Measurements from ENCODE around the gene SLITRK1.

Gene SLITRK1

DNA sequence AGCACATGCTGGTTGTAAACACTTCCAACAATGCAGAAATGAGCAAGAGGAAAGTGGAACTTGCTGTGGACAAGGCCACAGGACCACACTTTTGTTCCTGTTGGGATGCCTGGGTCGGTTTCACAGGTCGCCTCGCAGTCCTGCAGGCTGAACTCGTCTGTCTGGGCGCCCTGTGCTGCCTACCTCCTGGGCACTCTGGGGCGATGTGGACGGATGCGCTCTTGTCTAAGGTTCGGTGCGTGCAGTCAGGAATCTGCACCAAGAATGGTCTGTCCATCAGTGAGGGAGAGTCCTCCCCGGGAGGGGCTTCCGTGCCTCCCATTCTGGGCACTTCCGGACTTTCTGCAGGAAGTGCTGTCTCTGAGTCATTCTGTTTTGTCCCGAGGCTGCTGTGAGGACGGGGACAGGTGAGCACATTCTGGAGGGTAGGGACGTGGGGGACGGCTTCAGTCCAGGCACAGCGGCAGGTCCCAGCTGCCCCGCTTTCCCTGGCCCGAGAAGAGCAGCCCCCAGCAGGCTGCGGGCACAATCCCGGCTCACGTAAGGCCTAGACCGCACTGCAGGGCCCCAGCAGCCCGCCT, 24.1 kb upstream of the SLITRK1 start:
- Histone ChIP-seq H3K4me3 (ENCODE audit: low read depth, low read length) (no peak overlapping the region), H3K27ac (no peak overlapping the region), H3K36me3 (replicated peaks) (no peaks in the 10 kb centered on the region), H3K27me3 (replicated peaks) (no peaks in the 10 kb centered on the region)
- in situ Hi-C loops (cut with HindIII; ENCODE audit: low pct_ligation_motif_present, low sequenced_read_pairs), result no loop called here
- no peak for DNase-seq
- no peak for TF ChIP-seq CTCF (IDR thresholded peaks at IDR 0.05; ENCODE audit: low read depth, low read length, missing control alignments)

DNA sequence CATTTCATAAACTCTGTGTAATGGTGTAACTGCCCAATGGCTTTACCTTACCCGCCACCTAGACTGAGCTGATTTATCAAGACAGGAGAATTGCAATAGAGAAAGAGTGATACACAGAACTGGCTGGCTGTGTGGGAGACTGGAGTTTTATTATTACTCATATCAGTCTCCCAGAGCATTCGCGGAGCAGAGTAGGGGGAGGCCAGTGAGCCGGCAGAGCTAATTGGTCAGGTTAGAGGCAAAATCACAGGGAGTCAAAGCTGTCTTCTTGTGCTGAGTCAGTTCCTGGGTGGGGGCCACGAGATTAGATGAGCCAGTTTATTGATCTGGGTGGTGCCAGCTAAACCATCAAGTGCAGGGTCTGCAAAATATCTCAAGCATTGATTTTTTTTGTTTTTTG, 23.4 kb upstream of the SLITRK1 start:
- no peaks in the 10 kb centered on the region for H3K27me3 ChIP-seq (replicated peaks)
- no peak for DNase-seq
- in situ Hi-C loops (cut with HindIII; ENCODE audit: low pct_ligation_motif_present, low sequenced_read_pairs), result no loop called here
- H3K27ac ChIP-seq, result no peak overlapping the region
- TF ChIP-seq CTCF (IDR thresholded peaks at IDR 0.05; ENCODE audit: low read depth, low read length, missing control alignments), result no peak
- no peaks in the 10 kb centered on the region for H3K36me3 ChIP-seq (replicated peaks)
- H3K4me3 ChIP-seq (ENCODE audit: low read depth, low read length), result no peak overlapping the region

GRCh38 chr13:83895994-83896580, 13.8 kb upstream of the SLITRK1 start:
- no peaks in the 10 kb centered on the region for H3K27me3 ChIP-seq (replicated peaks)
- H3K36me3 ChIP-seq (replicated peaks), result no peaks in the 10 kb centered on the region
- in situ Hi-C loops (cut with HindIII; ENCODE audit: low pct_ligation_motif_present, low sequenced_read_pairs), result no loop called here
- TF ChIP-seq CTCF (IDR thresholded peaks at IDR 0.05; ENCODE audit: low read depth, low read length, missing control alignments), result no peak
- H3K27ac ChIP-seq, result no peak overlapping the region
- no peak overlapping the region for H3K4me3 ChIP-seq (ENCODE audit: low read depth, low read length)
- DNase-seq, result peak; percentile 31

DNA sequence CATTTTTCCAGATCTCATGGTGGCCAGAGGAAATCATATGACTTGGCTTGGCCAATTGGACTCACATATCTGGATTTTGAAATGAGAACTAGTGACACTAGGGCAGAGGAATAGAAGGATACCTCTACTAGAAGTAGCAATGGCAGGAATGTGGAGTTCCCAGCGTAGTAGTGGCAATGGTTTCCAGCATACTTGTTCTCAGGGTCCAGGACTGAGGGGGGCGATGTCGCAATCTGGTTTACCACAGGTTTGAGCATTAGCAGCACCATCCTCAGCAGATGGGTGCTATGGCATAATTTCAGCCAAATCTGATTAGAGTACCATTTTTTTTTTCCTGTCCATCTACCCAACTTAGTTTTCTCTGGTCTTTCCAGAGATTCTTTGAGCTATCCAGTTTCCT, 8.1 kb upstream of the SLITRK1 start:
- H3K36me3 ChIP-seq (replicated peaks), result no peaks in the 10 kb centered on the region
- H3K4me3 ChIP-seq (ENCODE audit: low read depth, low read length), result no peak overlapping the region
- no peak for DNase-seq
- TF ChIP-seq CTCF (IDR thresholded peaks at IDR 0.05; ENCODE audit: low read depth, low read length, missing control alignments), result no peak
- H3K27ac ChIP-seq, result no peak overlapping the region
- no peaks in the 10 kb centered on the region for H3K27me3 ChIP-seq (replicated peaks)
- in situ Hi-C loops (cut with HindIII; ENCODE audit: low pct_ligation_motif_present, low sequenced_read_pairs), result no loop called here

- peaks cover 8% of the 10 kb centered on the region for H3K27me3 ChIP-seq (replicated peaks)
- in situ Hi-C loops (cut with HindIII; ENCODE audit: low pct_ligation_motif_present, low sequenced_read_pairs), result no loop called here
- TF ChIP-seq CTCF (IDR thresholded peaks at IDR 0.05; ENCODE audit: low read depth, low read length, missing control alignments), result no peak
- H3K36me3 ChIP-seq (replicated peaks), result no peaks in the 10 kb centered on the region
- no peak overlapping the region for H3K27ac ChIP-seq
- DNase-seq, result no peak
- no peak overlapping the region for H3K4me3 ChIP-seq (ENCODE audit: low read depth, low read length)
Observed at GRCh38 chr13:83884141-83884540, 1.9 kb upstream of the SLITRK1 start.

DNA sequence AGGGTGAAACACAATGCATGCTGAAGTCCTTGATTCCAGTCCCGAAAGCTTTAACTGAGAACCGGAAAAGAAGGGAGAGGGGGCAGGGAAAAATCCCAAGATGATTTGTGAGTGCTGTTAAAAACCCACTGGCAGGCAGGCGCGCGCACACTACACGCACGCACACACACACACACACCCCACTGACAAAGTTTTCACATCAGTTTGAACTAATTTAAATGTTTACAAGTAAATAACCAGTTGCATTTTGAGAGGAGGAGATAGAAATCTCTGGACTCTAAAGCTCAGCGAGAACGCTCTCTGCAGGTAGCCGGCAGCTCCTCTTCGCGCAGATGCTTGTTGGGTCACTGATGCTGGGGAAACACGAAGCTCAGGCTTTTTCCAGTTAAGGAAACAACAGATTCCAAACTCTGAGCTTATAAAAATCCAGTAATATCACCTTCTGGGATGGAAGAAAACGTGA, 818 bp upstream of the SLITRK1 start:
- peaks cover 8% of the 10 kb centered on the region for H3K27me3 ChIP-seq (replicated peaks)
- DNase-seq, result no peak
- H3K4me3 ChIP-seq (ENCODE audit: low read depth, low read length), result peak overlapping the region; percentile 47
- H3K36me3 ChIP-seq (replicated peaks), result no peaks in the 10 kb centered on the region
- in situ Hi-C loops (cut with HindIII; ENCODE audit: low pct_ligation_motif_present, low sequenced_read_pairs), result no loop called here
- no peak for TF ChIP-seq CTCF (IDR thresholded peaks at IDR 0.05; ENCODE audit: low read depth, low read length, missing control alignments)
- H3K27ac ChIP-seq, result no peak overlapping the region

All from brain microvascular endothelial cell (primary cell).